Epithelial cell of proximal tubule (primary cell): ENCODE data around the gene UBASH3A. TPM values are rescaled to one million over a fixed set of nuclear protein-coding genes. Genes with fewer than 3 reads are reported as not detected.
A peak's percentile ranks its signal among the peaks of the same experiment; 100 is the strongest.

ENCODE experiments used
- DNase-seq: peaks from one replicate; pipeline ENCODE4 v3.0.0-alpha.2; 2011; ENCODE audit warnings: low read depth
- H3K4me3 ChIP-seq: 2 replicates; pipeline ENCODE4 v1.5.1; 2011; ENCODE audit warnings: low read depth, mild to moderate bottlenecking, low read length
- CTCF ChIP-seq: conservative IDR thresholded peaks from 2 replicates; pipeline ENCODE4 v1.5.1; 2012; ENCODE audit warnings: low read depth, mild to moderate bottlenecking, low read length
- total RNA-seq: library from RNA; depleted of rRNA; stranded (reverse); fragments of >200 nt; gene quantifications from 2 replicates; pipeline ENCODE4 v1.2.3, GENCODE V29; 2015

The UBASH3A gene
- total RNA-seq, 1 donor from 2014 or later = not detected

- TF ChIP-seq CTCF = no peak
- no peak overlapping the region for H3K4me3 ChIP-seq
- DNase-seq = no peak
Observed at GRCh38 chr21:42492201-42492600, 88.5 kb downstream of the UBASH3A start.

- DNase-seq = no peak
- H3K4me3 ChIP-seq = no peak overlapping the region
- TF ChIP-seq CTCF = no peak
Observed at GRCh38 chr21:42493109-42494060, 89.7 kb downstream of the UBASH3A start.

- DNase-seq = no peak
- TF ChIP-seq CTCF = no peak
- no peak overlapping the region for H3K4me3 ChIP-seq
Observed at GRCh38 chr21:42495027-42495426, 91.3 kb downstream of the UBASH3A start.

GRCh38 chr21:42495765-42496119 lies 92.0 kb downstream of the UBASH3A start:
- no peak for DNase-seq
- TF ChIP-seq CTCF = no peak
- H3K4me3 ChIP-seq = peak overlapping the region; percentile 82

- TF ChIP-seq CTCF = no peak
- H3K4me3 ChIP-seq = peak within 1 kb of the TSS; percentile 82
- DNase-seq = peak; percentile 68
Observed at GRCh38 chr21:42496120-42496838, 92.6 kb downstream of the UBASH3A start, which contains the start of gene RSPH1. Gene RSPH1 (minus strand): TSS chr21:42496224. CDS start chr21:42496186, 38 bp downstream.

- peak overlapping the region; percentile 82 for H3K4me3 ChIP-seq
- DNase-seq = no peak
- no peak for TF ChIP-seq CTCF
Observed at GRCh38 chr21:42496839-42497202, 93.1 kb downstream of the UBASH3A start.

Other genes with a start within 250 kb of the UBASH3A start
- not detected in 2 replicates for gene ABCG1, start 184.8 kb upstream of the UBASH3A start, total RNA-seq
- gene TFF3, start 88.5 kb upstream of the UBASH3A start, total RNA-seq = 0.29 and 1.0 TPM in 2 replicates
- not detected in 2 replicates for gene TFF2, start 52.9 kb upstream of the UBASH3A start, total RNA-seq
- not detected in 2 replicates for gene TFF1, start 37.4 kb upstream of the UBASH3A start, total RNA-seq
- gene TMPRSS3, start 7.8 kb upstream of the UBASH3A start, total RNA-seq = 0.43 and 2.0 TPM in 2 replicates
- gene RSPH1, start 92.3 kb downstream of the UBASH3A start, total RNA-seq = 1.8 TPM in 1 of 2 replicates, not detected in the other
- 16.4 and 21.7 TPM in 2 replicates for gene SLC37A1, start 110.0 kb downstream of the UBASH3A start, total RNA-seq
- 1.3 and 2.0 TPM in 2 replicates for gene PDE9A, start 249.7 kb downstream of the UBASH3A start, total RNA-seq